CD14-positive monocyte (primary cell): ENCODE results near the gene TMEM232. TPM values are rescaled to one million over a fixed set of nuclear protein-coding genes. Genes with fewer than 3 reads are reported as not detected.

Experiments
- DNase-seq, 3 donors: peaks; one replicate each; pipeline ENCODE4 v3.0.0-alpha.2; 2011 to 2022
- H2AFZ ChIP-seq: 2 replicates; pipeline ENCODE4 v1.6.0; 2012; ENCODE audit warnings: mild to moderate bottlenecking, low read depth, low read length, inconsistent platforms; ENCODE audit not compliant: insufficient read depth, poor library complexity, severe bottlenecking
- H3K27ac ChIP-seq, 2 donors: 1 replicate in 1 of 2; 2 replicates in 1 of 2; pipeline ENCODE4 v1.5.1; 2012 to 2013; ENCODE audit warnings: low read length in 2 of 2, control low read depth in 1 of 2, inconsistent platforms in 1 of 2, low read depth in 1 of 2, mild to moderate bottlenecking in 1 of 2
- H3K27me3 ChIP-seq, 2 donors: one replicate each; pipeline versions ENCODE4 v1.6.0 to v1.6.1; 2011 to 2013; ENCODE audit warnings: low read length in 2 of 2; ENCODE audit not compliant: control insufficient read depth in 2 of 2, insufficient read depth in 2 of 2
- H3K36me3 ChIP-seq, 2 donors: replicated peaks in 1 of 2; 1 replicate in 1 of 2; 2 replicates in 1 of 2; pipeline versions ENCODE4 v1.5.1 to v1.6.1; 2012 to 2013; ENCODE audit warnings: low read length in 2 of 2, control low read depth in 1 of 2, inconsistent platforms in 1 of 2, mild to moderate bottlenecking in 1 of 2; ENCODE audit not compliant: insufficient read depth in 2 of 2, control insufficient read depth in 1 of 2
- H3K4me1 ChIP-seq, 2 donors: 1 replicate in 1 of 2; 2 replicates in 1 of 2; pipeline versions ENCODE4 v1.5.1 to v1.6.1; 2012 to 2013; ENCODE audit warnings: low read length in 2 of 2, control low read depth in 1 of 2, inconsistent platforms in 1 of 2, mild to moderate bottlenecking in 1 of 2, moderate library complexity in 1 of 2; ENCODE audit not compliant: insufficient read depth in 2 of 2, control insufficient read depth in 1 of 2
- H3K4me2 ChIP-seq: replicated peaks from 2 replicates; pipeline ENCODE3; 2012; ENCODE audit warnings: low read length, moderate library complexity, mild to moderate bottlenecking; ENCODE audit not compliant: poor library complexity, severe bottlenecking; ENCODE audit errors: extremely low read depth
- H3K4me3 ChIP-seq, 3 experiments: fragments of 200-600 bp in 1 of 3; sonication (generic) in 1 of 3; replicated peaks in 1 of 3; 1 replicate in 2 of 3; 2 replicates in 1 of 3; pipeline ENCODE4 v1.5.1; 2011 to 2013; ENCODE audit warnings: low read length in 3 of 3, mild to moderate bottlenecking in 3 of 3, control low read depth in 2 of 3, low read depth in 2 of 3, inconsistent platforms in 1 of 3, moderate library complexity in 1 of 3
- H3K79me2 ChIP-seq: 2 replicates; pipeline ENCODE4 v1.6.0; 2012; ENCODE audit warnings: mild to moderate bottlenecking, control low read depth, inconsistent platforms, low read length, moderate library complexity; ENCODE audit not compliant: insufficient read depth
- H3K9ac ChIP-seq: 2 replicates; pipeline ENCODE4 v1.6.0; 2017; ENCODE audit warnings: low read length, mild to moderate bottlenecking; ENCODE audit not compliant: insufficient read depth, poor library complexity, severe bottlenecking
- H3K9me3 ChIP-seq, 2 donors: replicated peaks in 1 of 2; 1 replicate in 1 of 2; 2 replicates in 1 of 2; pipeline versions ENCODE4 v1.5.1 to v1.6.1; 2012 to 2013; ENCODE audit warnings: low read length in 2 of 2, control low read depth in 1 of 2; ENCODE audit not compliant: control insufficient read depth in 1 of 2, insufficient read depth in 1 of 2
- H4K20me1 ChIP-seq: 2 replicates; pipeline ENCODE4 v1.6.0; 2012; ENCODE audit warnings: mild to moderate bottlenecking, low read length, control low read depth, moderate library complexity; ENCODE audit not compliant: insufficient read depth
- H3K27ac Mint-ChIP-seq, 7 donors: one replicate each; pipeline ENCODE4 v1.8.0; 2020; ENCODE audit warnings: mild to moderate bottlenecking in 7 of 7, mixed read lengths in 7 of 7, moderate library complexity in 6 of 7, inconsistent platforms in 2 of 7
- H3K27me3 Mint-ChIP-seq, 3 donors: one replicate each; pipeline ENCODE4 v1.8.0; 2021 to 2022; ENCODE audit warnings: low read depth in 3 of 3, mild to moderate bottlenecking in 3 of 3, mixed read lengths in 3 of 3, moderate library complexity in 3 of 3, inconsistent platforms in 1 of 3
- H3K36me3 Mint-ChIP-seq, 2 donors: one replicate each; pipeline ENCODE4 v1.8.0; 2020; ENCODE audit warnings: mixed read lengths in 2 of 2, inconsistent platforms in 1 of 2, mild to moderate bottlenecking in 1 of 2
- H3K4me1 Mint-ChIP-seq: one replicate; pipeline ENCODE4 v1.8.0; 2020; ENCODE audit warnings: mild to moderate bottlenecking, mixed read lengths
- H3K4me3 Mint-ChIP-seq, 2 donors: one replicate each; pipeline ENCODE4 v1.8.0; 2020; ENCODE audit warnings: mild to moderate bottlenecking in 2 of 2, mixed read lengths in 2 of 2, moderate library complexity in 1 of 2
- H3K9me3 Mint-ChIP-seq, 7 donors: one replicate each; pipeline ENCODE4 v1.8.0; 2020 to 2022; ENCODE audit warnings: mixed read lengths in 7 of 7, mild to moderate bottlenecking in 6 of 7, moderate library complexity in 6 of 7, inconsistent platforms in 2 of 7
- CTCF ChIP-seq: fragments of 200-600 bp; IDR thresholded peaks from one replicate; pipeline ENCODE4 v1.8.0; 2022; ENCODE audit warnings: antibody characterized with exemption, mild to moderate bottlenecking
- WGBS: methylation state at CpG from one replicate; pipeline ENCODE4 v1.1.5; 2013; ENCODE audit warnings: missing lambda C conversion rate; ENCODE audit not compliant: insufficient coverage; 5-methylcytosine and 5-hydroxymethylcytosine counted together
- intact Hi-C, 2 donors: fragments of 100-400 bp; cut with micrococcal nuclease; formaldehyde crosslinking; loops; one replicate each; pipeline versions ENCODE4 v1.15.0 to v1.15.1; 2023
- polyA plus RNA-seq, 3 donors: library from polyadenylated mRNA; depleted of rRNA in 1 of 3; unstranded in 2 of 3; stranded (reverse) in 1 of 3; fragments of 300-500 nt in 2 of 3; fragments of >200 nt in 1 of 3; fragmentation: Illumina TruSeq in 2 of 3; gene quantifications; 1 replicate in 2 of 3; 2 replicates in 1 of 3; pipeline ENCODE4 v1.2.3, GENCODE V29; 2012 to 2021

Gene TMEM232
- polyA plus RNA-seq, 3 donors, result 0.04 to 1.4 (median 0.59) TPM

DNA sequence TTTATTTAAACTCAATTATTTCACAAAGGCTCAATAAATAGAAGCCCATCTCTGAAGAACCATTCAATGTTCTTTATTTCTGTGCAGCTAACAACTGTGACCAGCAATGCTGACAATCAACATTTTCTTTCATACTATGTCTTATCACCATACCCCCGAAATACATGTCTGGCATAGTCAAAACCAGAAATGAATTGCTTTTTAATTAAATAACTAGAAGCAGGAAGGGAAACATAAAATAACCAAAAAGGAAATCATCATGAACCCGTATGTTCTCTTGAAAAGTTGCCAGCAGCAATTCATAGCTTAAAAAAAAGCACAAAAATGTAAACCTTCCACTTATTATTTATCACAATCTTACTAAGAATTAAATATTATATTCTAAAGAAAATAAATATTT lies 212.4 kb downstream of the TMEM232 start:
- Mint-ChIP-seq H3K9me3 (peaks cover 0 to 10% (median 4%) of the 10 kb centered on the region in 7 donors), H3K27ac (no peak overlapping the region), H3K4me3 (no peak overlapping the region), H3K4me1 (no peaks in the 10 kb centered on the region), H3K27me3 (no peaks in the 10 kb centered on the region), H3K36me3 (no peaks in the 10 kb centered on the region)
- Histone ChIP-seq H4K20me1 (no peaks in the 10 kb centered on the region), H2AFZ (no peak overlapping the region), H3K4me2 (no peak overlapping the region), H3K4me3 (no peak overlapping the region), H3K27me3 (no peaks in the 10 kb centered on the region), H3K4me1 (no peaks in the 10 kb centered on the region), H3K27ac (no peak overlapping the region), H3K79me2 (no peaks in the 10 kb centered on the region), H3K9ac (no peak overlapping the region), H3K36me3 (no peaks in the 10 kb centered on the region), H3K9me3 (peaks cover 0 to 3% of the 10 kb centered on the region in 2 donors)
- no CpG with 5 or more reads among the region's 2 CpGs for WGBS
- intact Hi-C loops, result no loop called here
- no peak for TF ChIP-seq CTCF
- no peak for DNase-seq

DNA sequence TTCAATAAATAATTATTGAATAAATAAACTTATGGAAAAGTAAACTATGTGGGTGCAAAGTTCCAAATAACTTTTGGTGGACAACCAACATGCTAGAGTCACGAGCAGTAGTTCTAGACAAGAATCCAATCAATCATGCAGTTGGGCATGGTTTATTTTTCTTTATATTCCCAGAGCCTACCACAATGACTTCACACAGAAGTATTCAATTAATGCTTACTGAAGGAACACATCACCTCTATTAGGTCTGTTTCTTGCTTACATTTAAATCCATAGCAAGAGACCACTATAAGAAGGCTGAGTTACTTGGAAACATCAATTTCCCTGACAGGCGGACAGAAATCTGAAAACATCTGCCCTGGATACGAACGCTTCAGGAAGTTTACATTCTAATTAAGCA lies 214.2 kb downstream of the TMEM232 start:
- no peak overlapping the region for H3K27ac Mint-ChIP-seq
- H3K9me3 Mint-ChIP-seq, result peaks cover 0 to 5% (median 0%) of the 10 kb centered on the region in 7 donors
- no peaks in the 10 kb centered on the region for H3K36me3 Mint-ChIP-seq
- Histone ChIP-seq H3K9ac (no peak overlapping the region), H3K79me2 (no peaks in the 10 kb centered on the region), H2AFZ (no peak overlapping the region), H3K4me3 (no peak overlapping the region), H3K27me3 (no peaks in the 10 kb centered on the region), H3K4me2 (no peak overlapping the region), H3K4me1 (no peaks in the 10 kb centered on the region), H3K36me3 (no peaks in the 10 kb centered on the region), H3K27ac (no peak overlapping the region), H3K9me3 (peaks cover 0 to 3% of the 10 kb centered on the region in 2 donors), H4K20me1 (no peaks in the 10 kb centered on the region)
- no CpG with 5 or more reads among the region's 4 CpGs for WGBS
- intact Hi-C loops, result no loop called here
- H3K27me3 Mint-ChIP-seq, result no peaks in the 10 kb centered on the region
- no peak for TF ChIP-seq CTCF
- H3K4me3 Mint-ChIP-seq, result no peak overlapping the region
- no peak for DNase-seq
- no peaks in the 10 kb centered on the region for H3K4me1 Mint-ChIP-seq
